HepG2 (cell line): ENCODE data around the gene CDC42EP3. TPM values are rescaled to one million over a fixed set of nuclear protein-coding genes. Genes with fewer than 3 reads are reported as not detected.

ENCODE experiments used
- ATAC-seq: fragments of 200-7000 bp; cut with Tn5 transposase; 3 replicates; pipeline ENCODE4 v1.9.1; 2020; ENCODE audit warnings: mild to moderate bottlenecking, moderate library complexity
- BruUV-seq: library from RNA; stranded (reverse); fragments of 400-500 nt; replicated peaks from 2 replicates; lab custom pipeline; 2021; lab: Mats Ljungman, UMichigan
- CTCF ChIA-PET: fragments of 300-600 bp; formaldehyde crosslinking; extraction: SDS; loops from one replicate; lab custom pipeline; 2021; ENCODE audit warnings: low total read pairs, inconsistent platforms, low intra/inter-chr PET ratio; lab: Yijun Ruan, JAX
- POLR2A ChIA-PET: fragments of 350-600 bp; sonication (Branson Sonifier 250); formaldehyde crosslinking; loops from one replicate; lab custom pipeline; 2020; ENCODE audit warnings: antibody characterized with exemption, inconsistent platforms; lab: Yijun Ruan, JAX
- DNase-seq: peaks from one replicate; pipeline ENCODE4 v3.0.0-alpha.2; 2015; ENCODE audit warnings: low spot score
- FAIRE-seq: peaks from 3 replicates; lab custom pipeline; 2011; peaks lifted over from hg19 to GRCh38; lab: Jason Lieb, UNC
- H2AFZ ChIP-seq: one replicate; pipeline ENCODE4 v1.6.1; 2011; ENCODE audit warnings: low read length, inconsistent platforms
- H3K27ac ChIP-seq: fragments of 300-600 bp; 3 replicates; pipeline ENCODE4 v1.8.0; 2011; ENCODE audit warnings: mixed run types, mild to moderate bottlenecking, mixed read lengths, low read length, inconsistent platforms; ENCODE audit not compliant: insufficient read depth; ENCODE audit errors: extremely low read length
- H3K27me3 ChIP-seq, 2 experiments: fragments of 200-600 bp in 1 of 2; 2 replicates in 1 of 2; 3 replicates in 1 of 2; pipeline versions ENCODE4 v1.6.0 to v1.8.0; 2011; ENCODE audit warnings: low read length in 2 of 2, mild to moderate bottlenecking in 2 of 2, moderate library complexity in 2 of 2, inconsistent platforms in 1 of 2; ENCODE audit not compliant: insufficient read depth in 2 of 2, control insufficient read depth in 1 of 2
- H3K36me3 ChIP-seq, 2 experiments: fragments of 200-600 bp in 1 of 2; replicated peaks in 1 of 2; 2 replicates in 1 of 2; 3 replicates in 1 of 2; pipeline versions ENCODE4 v1.5.1 to v1.8.0; 2011; ENCODE audit warnings: low read length in 2 of 2, inconsistent platforms in 1 of 2; ENCODE audit not compliant: insufficient read depth in 2 of 2, control insufficient read depth in 1 of 2
- H3K4me1 ChIP-seq: 2 replicates; pipeline ENCODE4 v1.5.1; 2012; ENCODE audit warnings: low read length, inconsistent platforms; ENCODE audit not compliant: insufficient read depth
- H3K4me2 ChIP-seq: 2 replicates; pipeline ENCODE4 v1.6.0; 2011; ENCODE audit warnings: low read depth, low read length, inconsistent platforms
- H3K4me3 ChIP-seq, 3 experiments: fragments of 200-600 bp in 1 of 3; sonication (generic), shearing (Covaris generic) in 1 of 3; replicated peaks in 1 of 3; 2 replicates each; pipeline ENCODE4 v1.5.1; 2011 to 2016; ENCODE audit warnings: low read length in 3 of 3, inconsistent platforms in 2 of 3, low read depth in 2 of 3, mild to moderate bottlenecking in 2 of 3, control low read depth in 1 of 3, mixed read lengths in 1 of 3; ENCODE audit not compliant: insufficient read depth in 1 of 3
- H3K79me2 ChIP-seq: one replicate; pipeline ENCODE4 v1.6.1; 2011; ENCODE audit warnings: low read length, inconsistent platforms; ENCODE audit not compliant: insufficient read depth
- H3K9ac ChIP-seq: 2 replicates; pipeline ENCODE4 v1.6.0; 2011; ENCODE audit warnings: mild to moderate bottlenecking, low read depth, low read length, inconsistent platforms; ENCODE audit not compliant: insufficient read depth
- H3K9me3 ChIP-seq: 2 replicates; pipeline ENCODE4 v1.5.1; 2012; ENCODE audit warnings: mild to moderate bottlenecking, low read length
- H4K20me1 ChIP-seq: 2 replicates; pipeline ENCODE4 v1.6.0; 2011; ENCODE audit warnings: inconsistent platforms, mild to moderate bottlenecking, low read length, moderate library complexity; ENCODE audit not compliant: insufficient read depth
- ATF1 ChIP-seq: IDR thresholded peaks from 2 replicates; pipeline ENCODE4 v1.6.1; 2016; ENCODE audit warnings: mild to moderate bottlenecking, control low read depth
- CEBPZ ChIP-seq: IDR thresholded peaks from 2 replicates; pipeline ENCODE4 v1.6.1; 2012; ENCODE audit warnings: low read length, improper control_type of control experiment
- MNT ChIP-seq: fragments of 450-650 bp; IDR thresholded peaks from 2 replicates; pipeline ENCODE4 v1.6.1; 2016
- SMAD9 ChIP-seq: sonication (generic); formaldehyde crosslinking; IDR thresholded peaks from 2 replicates; pipeline ENCODE4 v1.5.1; 2020; ENCODE audit warnings: mild to moderate bottlenecking, missing genetic modification reagents
- ZEB1 ChIP-seq: IDR thresholded peaks from 2 replicates; pipeline ENCODE4 v1.6.1; 2012; ENCODE audit warnings: mild to moderate bottlenecking, low read depth, inconsistent platforms; ENCODE audit not compliant: insufficient replicate concordance
- ZNF644 ChIP-seq: IDR thresholded peaks from 2 replicates; pipeline ENCODE4 v1.6.1; 2016; ENCODE audit warnings: low read depth
- WGBS: methylation state at CpG from one replicate; pipeline ENCODE4 v1.1.6; 2017; ENCODE audit warnings: low lambda C conversion rate; 5-methylcytosine and 5-hydroxymethylcytosine counted together
- in situ Hi-C: cut with HindIII; loops from 2 replicates; pipeline ENCODE4 v1.10.0; 2017; ENCODE audit warnings: low pct_unique_long_range_greater_than_20kb; ENCODE audit not compliant: extremely low pct_ligation_motif_present
- intact Hi-C: fragments of 100-400 bp; cut with micrococcal nuclease; formaldehyde crosslinking; loops from one replicate; pipeline ENCODE4 v1.10.0; 2022; ENCODE audit not compliant: unreplicated experiment
- polyA plus RNA-seq, 8 experiments: library from polyadenylated mRNA; depleted of rRNA in 3 of 8; stranded (reverse) in 7 of 8; unstranded in 1 of 8; fragments of >200 nt; fragmentation: Illumina TruSeq in 4 of 8; extraction: Trizol in 4 of 8; gene quantifications; 2 replicates each; pipeline versions ENCODE4 v1.2.1 to v1.2.3, GENCODE V29; 2011 to 2016; ENCODE audit warnings: low read depth in 4 of 8, missing spikeins in 1 of 8, mixed read lengths in 1 of 8; ENCODE audit not compliant: insufficient read depth in 1 of 8
- total RNA-seq, 5 experiments: library from RNA; depleted of rRNA; stranded (reverse); fragments of >200 nt; fragmentation: Illumina TruSeq; extraction: Trizol; gene quantifications; 2 replicates each; pipeline ENCODE4 v1.2.3, GENCODE V29; 2016; ENCODE audit warnings: low read depth in 1 of 5

CDC42EP3 gene
- total and polyA plus RNA-seq, 2 of the 13 experiments (the other 11 are each of a cell fraction or from before 2014, with no cell fraction given): 0.01 TPM; not detected in 1

GRCh38 chr2:37653093-37653492 lies 18.3 kb downstream of the CDC42EP3 start:
- in situ Hi-C loops (no loop called here), intact Hi-C loops (no loop called here)
- Histone ChIP-seq H3K4me3 (no peak overlapping the region), H2AFZ (no peak overlapping the region), H3K4me2 (no peak overlapping the region), H3K9ac (no peak overlapping the region), H4K20me1 (no peaks in the 10 kb centered on the region), H3K36me3 (no peaks in the 10 kb centered on the region), H3K27ac (no peak overlapping the region), H3K27me3 (peaks cover 2 to 40% of the 10 kb centered on the region in 2 experiments; a peak in 4 of 5 replicates), H3K9me3 (no peaks in the 10 kb centered on the region), H3K4me1 (no peaks in the 10 kb centered on the region), H3K79me2 (no peaks in the 10 kb centered on the region)
- WGBS: 26% methylated on average over 6 of the region's 6 CpGs
- DNase-seq (no peak), FAIRE-seq (no peak), ATAC-seq (no peak)
- POLR2A ChIA-PET: no interaction called here
- CTCF ChIA-PET: no interaction called here
- BruUV-seq: no TSS peak
- TF ChIP-seq CEBPZ (no peak), MNT (peak; percentile 59)

- Histone ChIP-seq H3K27me3 (peaks cover 2 to 40% of the 10 kb centered on the region in 2 experiments; a peak in 4 of 5 replicates), H2AFZ (no peak overlapping the region), H3K4me3 (no peak overlapping the region), H3K9me3 (no peaks in the 10 kb centered on the region), H4K20me1 (no peaks in the 10 kb centered on the region), H3K4me1 (no peaks in the 10 kb centered on the region), H3K36me3 (no peaks in the 10 kb centered on the region), H3K9ac (no peak overlapping the region), H3K27ac (no peak overlapping the region), H3K79me2 (no peaks in the 10 kb centered on the region), H3K4me2 (no peak overlapping the region)
- no peak for DNase-seq
- CTCF ChIA-PET: no interaction called here
- in situ Hi-C loops: no loop called here
- WGBS: 66% methylated on average over 4 of the region's 5 CpGs
- intact Hi-C loops: no loop called here
- no peak for TF ChIP-seq SMAD9 (CRISPR knock-in tag)
- TF ChIP-seq ZNF644 (CRISPR knock-in tag): no peak
- TF ChIP-seq ATF1 (CRISPR knock-in tag): no peak
- no peak for TF ChIP-seq ZEB1
- no peak for FAIRE-seq
- POLR2A ChIA-PET: no interaction called here
- no TSS peak for BruUV-seq
- no peak for ATAC-seq
Measured at GRCh38 chr2:37652199-37652640, 19.2 kb downstream of the CDC42EP3 start.
